GM21786 (cell line): ENCODE measurements around the gene WDR81.
"Not testable (repeated sequence)": the region's sequence is repeated elsewhere in the genome, so short reads cannot be mapped to it uniquely, and the experiment has no call there.

Experiments used
- ATAC-seq: cut with Tn5 transposase; IDR thresholded peaks from one replicate; pipeline ENCODE4 v1.9.1; 2021; ENCODE audit not compliant: unreplicated experiment

The WDR81 gene

GRCh38 chr17:1713160-1713877 lies 11.2 kb upstream of the WDR81 start:
- ATAC-seq = no peak

DNA sequence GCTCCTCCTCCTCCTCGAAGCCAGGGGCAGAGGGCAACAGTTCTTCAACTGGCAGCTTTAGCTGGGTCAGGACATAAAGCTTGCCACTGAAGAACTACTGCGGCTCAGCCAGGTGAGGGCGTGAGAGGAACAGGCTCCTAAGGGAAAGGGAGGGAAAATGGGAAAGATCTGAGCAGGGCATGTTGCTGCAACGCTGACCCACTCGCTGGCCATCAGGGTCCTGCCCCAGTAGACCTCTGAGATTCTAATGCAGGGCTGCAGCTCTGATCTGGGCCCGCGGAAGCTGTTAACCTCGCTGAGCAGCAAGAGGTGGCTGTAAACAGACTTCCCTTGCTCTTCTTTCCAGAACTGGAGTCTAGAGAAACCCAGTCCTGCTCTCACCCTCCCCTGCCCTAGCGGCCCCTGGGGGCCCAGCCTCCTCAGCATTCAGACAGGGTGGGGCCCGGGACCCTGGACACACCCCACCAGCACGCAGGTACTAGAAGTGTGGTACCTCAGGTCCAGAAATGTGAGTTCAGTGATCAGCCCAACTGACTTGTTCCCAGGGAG lies 10.6 kb upstream of the WDR81 start:
- no peak for ATAC-seq

DNA sequence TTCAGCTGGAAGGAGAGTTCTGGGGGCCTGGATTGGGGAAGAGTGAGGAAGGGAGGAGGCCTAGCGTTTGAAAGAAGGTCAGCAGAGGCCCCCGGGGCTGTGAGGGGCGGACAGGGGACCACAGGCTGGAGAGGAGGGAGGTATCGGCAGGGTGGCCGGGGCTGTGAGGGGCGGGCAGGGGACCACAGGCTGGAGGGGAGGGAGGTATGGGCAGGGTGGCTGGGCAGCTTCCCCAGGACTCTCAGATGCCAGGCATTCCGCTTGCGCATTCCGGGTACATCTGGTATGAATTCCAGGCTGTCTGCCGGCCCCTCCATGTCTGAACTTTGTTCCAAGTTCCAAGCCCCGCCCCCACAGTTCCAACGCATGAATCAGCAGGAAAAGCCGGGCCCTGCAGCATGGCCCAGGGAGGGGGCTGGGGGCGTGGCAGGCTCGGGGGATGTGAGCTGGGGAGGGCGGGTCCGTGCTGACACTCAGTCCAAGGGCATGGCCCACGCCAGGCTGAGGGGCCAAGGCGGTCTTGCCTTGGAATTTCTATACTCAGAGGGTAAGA lies 10.0 kb upstream of the WDR81 start:
- ATAC-seq = no peak

GRCh38 chr17:1714980-1715802 lies 9.3 kb upstream of the WDR81 start:
- no peak for ATAC-seq

DNA sequence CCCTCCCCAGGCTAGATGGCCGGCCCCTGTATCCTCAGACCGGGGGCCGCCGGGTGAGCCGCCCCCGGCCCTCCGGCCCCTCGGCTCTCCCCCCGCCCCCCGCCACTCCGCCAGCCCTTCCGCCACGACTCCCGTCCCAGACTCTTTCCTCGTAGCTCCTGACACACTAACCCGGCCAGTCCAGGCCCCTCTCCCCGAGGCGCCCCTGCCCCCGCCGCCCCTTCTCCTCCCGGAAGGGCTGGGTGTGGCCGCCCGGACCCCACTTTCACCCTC lies 8.8 kb upstream of the WDR81 start:
- no peak for ATAC-seq

GRCh38 chr17:1716076-1716911 lies 8.2 kb upstream of the WDR81 start:
- peak; percentile 79 for ATAC-seq

DNA sequence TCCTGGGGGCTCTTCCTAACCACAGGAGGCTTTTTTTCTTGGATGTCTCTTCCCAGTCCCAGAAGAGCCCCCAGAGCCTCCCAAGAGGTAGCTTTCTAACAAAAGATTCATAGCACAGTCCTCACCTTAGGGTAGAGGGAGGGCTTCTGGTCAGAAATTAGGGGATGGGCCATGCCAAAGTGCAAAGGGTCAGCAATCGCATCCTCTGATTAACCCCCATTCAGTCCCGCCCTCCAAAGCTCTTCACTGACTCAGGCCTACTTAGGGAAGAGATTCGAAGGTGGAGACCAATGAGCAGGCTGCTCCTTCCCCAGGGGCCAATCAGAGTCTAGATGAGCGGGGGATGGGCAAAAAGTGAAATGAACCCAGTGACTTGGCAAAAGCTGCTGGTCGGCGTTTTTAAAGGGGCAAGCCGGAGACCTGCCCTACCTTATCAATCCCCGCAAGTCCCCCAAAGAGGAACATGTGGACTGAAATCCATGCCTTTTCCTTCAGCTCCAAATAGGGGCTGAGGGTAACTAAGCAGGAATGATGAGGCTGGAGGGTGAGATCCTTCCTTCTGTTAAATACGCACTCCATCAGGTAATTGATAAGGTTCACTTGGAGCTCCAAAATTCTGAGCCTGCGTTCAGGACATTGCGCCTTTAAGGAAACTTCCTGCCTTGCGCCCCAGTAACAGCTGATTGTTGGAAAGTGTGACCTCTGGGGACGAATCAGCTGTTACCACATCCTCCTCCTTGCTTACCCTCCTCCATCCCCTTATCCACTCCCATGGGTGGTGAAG lies 7.4 kb upstream of the WDR81 start:
- ATAC-seq = peak; percentile 39

- ATAC-seq = no peak
Observed at GRCh38 chr17:1718362-1719165, 5.9 kb upstream of the WDR81 start.

DNA sequence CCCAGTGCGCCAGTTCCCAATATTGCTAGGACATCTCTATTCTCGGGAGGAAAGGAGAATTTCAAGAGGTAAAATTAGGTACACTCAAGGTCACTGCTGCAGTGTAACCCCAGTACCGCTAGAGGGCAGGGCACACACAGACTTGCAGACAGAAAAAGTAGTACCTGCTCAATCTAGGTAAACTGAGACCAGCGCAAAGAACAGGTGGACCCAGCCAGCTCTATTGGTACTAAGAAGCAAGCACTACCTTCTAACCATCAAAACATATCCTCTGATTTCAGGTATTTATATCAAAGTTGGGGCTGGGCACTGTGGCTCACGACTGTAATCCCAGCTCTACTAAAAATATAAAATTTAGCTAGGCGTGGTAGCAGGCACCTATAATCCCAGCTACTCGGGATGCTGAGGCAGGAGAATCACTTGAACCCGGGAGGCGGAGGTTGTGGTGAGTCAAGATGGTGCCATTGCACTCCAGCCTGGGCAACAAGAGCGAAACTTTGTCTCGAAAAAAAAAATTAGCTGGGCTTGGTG lies 3.6 kb upstream of the WDR81 start:
- ATAC-seq = no peak

- ATAC-seq = not testable (repeated sequence)
Observed at GRCh38 chr17:1722022-1722421, 2.5 kb upstream of the WDR81 start.

DNA sequence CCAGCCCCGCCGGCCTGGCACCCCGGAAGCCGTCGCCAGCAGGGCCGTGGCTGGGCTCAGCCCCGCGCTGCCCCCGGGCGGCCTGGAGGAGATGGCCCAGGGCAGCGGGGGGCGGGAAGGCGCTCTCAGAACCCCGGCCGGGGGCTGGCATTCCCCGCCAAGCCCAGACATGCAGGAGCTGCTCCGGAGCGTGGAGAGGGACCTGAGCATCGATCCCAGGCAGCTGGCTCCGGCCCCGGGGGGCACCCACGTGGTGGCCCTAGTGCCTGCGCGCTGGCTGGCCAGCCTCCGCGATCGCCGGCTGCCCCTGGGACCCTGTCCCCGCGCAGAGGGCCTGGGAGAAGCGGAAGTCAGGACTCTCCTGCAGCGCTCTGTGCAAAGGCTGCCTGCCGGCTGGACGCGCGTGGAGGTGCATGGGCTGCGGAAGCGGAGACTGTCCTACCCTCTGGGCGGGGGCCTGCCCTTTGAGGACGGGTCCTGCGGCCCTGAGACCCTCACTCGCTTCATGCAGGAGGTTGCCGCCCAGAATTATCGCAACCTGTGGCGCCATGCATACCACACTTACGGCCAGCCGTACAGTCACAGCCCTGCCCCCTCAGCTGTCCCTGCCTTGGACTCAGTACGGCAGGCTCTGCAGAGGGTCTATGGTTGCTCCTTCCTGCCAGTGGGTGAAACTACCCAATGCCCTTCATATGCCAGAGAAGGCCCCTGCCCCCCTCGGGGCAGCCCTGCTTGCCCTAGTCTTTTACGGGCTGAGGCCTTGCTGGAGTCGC lies 551 bp downstream of the WDR81 start:
- peak; percentile 22 for ATAC-seq

GRCh38 chr17:1725642-1726511 lies 1.4 kb downstream of the WDR81 start:
- ATAC-seq = no peak

- ATAC-seq = no peak
Observed at GRCh38 chr17:1726626-1727257, 2.2 kb downstream of the WDR81 start.

GRCh38 chr17:1727258-1727789 lies 2.8 kb downstream of the WDR81 start:
- no peak for ATAC-seq

DNA sequence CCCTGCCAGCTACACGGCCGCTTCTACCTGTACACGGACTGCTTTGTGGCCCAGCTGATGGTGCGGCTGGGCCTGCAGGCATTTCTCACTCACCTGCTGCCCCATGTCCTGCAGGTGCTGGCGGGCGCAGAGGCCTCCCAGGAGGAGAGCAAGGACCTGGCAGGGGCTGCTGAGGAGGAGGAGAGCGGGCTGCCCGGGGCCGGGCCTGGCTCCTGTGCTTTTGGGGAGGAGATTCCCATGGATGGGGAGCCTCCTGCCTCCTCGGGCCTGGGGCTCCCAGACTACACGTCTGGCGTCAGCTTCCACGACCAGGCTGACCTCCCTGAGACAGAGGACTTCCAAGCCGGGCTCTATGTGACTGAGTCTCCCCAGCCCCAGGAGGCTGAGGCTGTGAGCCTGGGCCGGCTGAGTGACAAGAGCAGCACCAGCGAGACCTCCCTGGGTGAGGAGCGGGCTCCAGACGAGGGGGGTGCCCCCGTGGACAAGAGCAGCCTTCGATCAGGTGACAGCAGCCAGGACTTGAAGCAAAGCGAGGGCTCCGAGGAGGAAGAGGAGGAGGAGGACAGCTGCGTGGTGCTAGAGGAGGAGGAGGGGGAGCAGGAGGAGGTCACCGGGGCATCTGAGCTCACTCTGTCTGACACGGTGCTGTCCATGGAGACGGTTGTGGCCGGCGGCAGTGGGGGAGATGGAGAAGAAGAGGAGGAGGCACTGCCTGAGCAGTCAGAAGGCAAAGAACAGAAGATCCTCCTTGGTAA lies 3.5 kb downstream of the WDR81 start:
- no peak for ATAC-seq

DNA sequence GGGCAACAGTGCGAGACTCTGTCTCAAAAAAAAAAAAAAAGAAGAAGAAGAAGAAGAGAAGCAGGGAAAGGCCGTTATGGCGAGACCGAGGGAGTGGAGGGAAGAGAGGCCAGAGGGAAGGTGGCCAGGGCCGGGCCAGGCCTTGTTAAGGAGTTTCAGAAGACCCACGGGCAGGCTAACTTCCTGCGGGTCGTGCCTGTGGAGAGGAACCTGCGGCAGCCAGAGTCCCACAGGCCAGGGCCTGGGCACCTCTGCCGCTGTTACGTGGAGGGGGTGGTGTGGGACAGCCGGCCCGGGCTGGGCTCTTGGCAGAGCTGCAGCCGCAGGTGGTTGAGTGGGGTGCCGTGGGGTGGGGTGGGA lies 5.4 kb downstream of the WDR81 start:
- ATAC-seq = no peak
